Epithelial cell of proximal tubule (primary cell): ENCODE data around the gene ATRAID. TPM values are rescaled to one million over a fixed set of nuclear protein-coding genes. Genes with fewer than 3 reads are reported as not detected.
A peak's percentile ranks its signal among the peaks of the same experiment; 100 is the strongest.

ENCODE experiments used
- DNase-seq: peaks from one replicate; pipeline ENCODE4 v3.0.0-alpha.2; 2011; ENCODE audit warnings: low read depth
- H3K4me3 ChIP-seq: 2 replicates; pipeline ENCODE4 v1.5.1; 2011; ENCODE audit warnings: low read depth, mild to moderate bottlenecking, low read length
- total RNA-seq: library from RNA; depleted of rRNA; stranded (reverse); fragments of >200 nt; gene quantifications from 2 replicates; pipeline ENCODE4 v1.2.3, GENCODE V29; 2015
- TF ChIP-seq, protein P1 (sequence below): conservative IDR thresholded peaks from 2 replicates; pipeline ENCODE4 v1.5.1; 2012; ENCODE audit warnings: low read depth, mild to moderate bottlenecking, low read length

The ATRAID gene, protein sequence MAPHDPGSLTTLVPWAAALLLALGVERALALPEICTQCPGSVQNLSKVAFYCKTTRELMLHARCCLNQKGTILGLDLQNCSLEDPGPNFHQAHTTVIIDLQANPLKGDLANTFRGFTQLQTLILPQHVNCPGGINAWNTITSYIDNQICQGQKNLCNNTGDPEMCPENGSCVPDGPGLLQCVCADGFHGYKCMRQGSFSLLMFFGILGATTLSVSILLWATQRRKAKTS
- total RNA-seq = 90.3 and 143 TPM in 2 replicates

DNA sequence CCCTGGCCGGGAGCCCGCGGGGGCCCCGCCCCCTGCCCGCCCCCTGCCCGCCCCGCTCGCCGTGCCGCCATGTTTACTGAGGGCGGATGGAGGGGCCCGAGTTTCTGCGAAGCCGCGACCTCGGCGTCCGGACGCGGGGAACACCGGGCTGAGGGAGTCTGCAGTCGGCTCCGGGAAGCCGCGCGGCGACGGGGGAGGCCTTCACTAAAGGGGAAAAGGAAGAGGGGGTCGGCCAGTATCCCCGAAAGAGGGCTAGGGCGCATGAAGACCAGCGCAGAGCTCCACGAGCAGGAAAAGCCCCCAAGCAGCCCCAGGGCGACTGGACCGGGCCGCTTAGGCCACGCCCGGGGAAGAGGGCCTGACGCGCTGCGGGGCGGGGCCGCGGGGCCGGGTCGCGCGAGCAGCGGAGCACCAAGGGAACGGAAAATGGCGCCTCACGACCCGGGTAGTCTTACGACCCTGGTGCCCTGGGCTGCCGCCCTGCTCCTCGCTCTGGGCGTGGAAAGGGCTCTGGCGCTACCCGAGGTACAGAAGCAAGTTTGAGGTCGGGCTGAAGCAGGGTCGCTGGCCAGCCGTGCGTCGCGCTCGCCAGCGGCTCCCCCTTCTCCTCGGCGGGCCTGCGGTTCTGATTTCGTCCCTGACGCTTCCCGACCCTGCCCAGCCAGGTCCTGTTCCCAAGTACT lies at the start of gene ATRAID, which contains the start of gene SLC5A6:
Gene ATRAID, plus strand, starts transcription at position 99 of the 683 bp plus-strand sequence. Its CDS starts 328 bp downstream, at position 427.
Gene SLC5A6, minus strand, starts transcription at position 326 of the 683 bp plus-strand sequence. CDS start 4,618 bp downstream, outside the sequence.
- TF ChIP-seq, protein P1, sequence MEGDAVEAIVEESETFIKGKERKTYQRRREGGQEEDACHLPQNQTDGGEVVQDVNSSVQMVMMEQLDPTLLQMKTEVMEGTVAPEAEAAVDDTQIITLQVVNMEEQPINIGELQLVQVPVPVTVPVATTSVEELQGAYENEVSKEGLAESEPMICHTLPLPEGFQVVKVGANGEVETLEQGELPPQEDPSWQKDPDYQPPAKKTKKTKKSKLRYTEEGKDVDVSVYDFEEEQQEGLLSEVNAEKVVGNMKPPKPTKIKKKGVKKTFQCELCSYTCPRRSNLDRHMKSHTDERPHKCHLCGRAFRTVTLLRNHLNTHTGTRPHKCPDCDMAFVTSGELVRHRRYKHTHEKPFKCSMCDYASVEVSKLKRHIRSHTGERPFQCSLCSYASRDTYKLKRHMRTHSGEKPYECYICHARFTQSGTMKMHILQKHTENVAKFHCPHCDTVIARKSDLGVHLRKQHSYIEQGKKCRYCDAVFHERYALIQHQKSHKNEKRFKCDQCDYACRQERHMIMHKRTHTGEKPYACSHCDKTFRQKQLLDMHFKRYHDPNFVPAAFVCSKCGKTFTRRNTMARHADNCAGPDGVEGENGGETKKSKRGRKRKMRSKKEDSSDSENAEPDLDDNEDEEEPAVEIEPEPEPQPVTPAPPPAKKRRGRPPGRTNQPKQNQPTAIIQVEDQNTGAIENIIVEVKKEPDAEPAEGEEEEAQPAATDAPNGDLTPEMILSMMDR = no peak
- no peak for DNase-seq
- H3K4me3 ChIP-seq = peak within 1 kb of the TSS; percentile 93

DNA sequence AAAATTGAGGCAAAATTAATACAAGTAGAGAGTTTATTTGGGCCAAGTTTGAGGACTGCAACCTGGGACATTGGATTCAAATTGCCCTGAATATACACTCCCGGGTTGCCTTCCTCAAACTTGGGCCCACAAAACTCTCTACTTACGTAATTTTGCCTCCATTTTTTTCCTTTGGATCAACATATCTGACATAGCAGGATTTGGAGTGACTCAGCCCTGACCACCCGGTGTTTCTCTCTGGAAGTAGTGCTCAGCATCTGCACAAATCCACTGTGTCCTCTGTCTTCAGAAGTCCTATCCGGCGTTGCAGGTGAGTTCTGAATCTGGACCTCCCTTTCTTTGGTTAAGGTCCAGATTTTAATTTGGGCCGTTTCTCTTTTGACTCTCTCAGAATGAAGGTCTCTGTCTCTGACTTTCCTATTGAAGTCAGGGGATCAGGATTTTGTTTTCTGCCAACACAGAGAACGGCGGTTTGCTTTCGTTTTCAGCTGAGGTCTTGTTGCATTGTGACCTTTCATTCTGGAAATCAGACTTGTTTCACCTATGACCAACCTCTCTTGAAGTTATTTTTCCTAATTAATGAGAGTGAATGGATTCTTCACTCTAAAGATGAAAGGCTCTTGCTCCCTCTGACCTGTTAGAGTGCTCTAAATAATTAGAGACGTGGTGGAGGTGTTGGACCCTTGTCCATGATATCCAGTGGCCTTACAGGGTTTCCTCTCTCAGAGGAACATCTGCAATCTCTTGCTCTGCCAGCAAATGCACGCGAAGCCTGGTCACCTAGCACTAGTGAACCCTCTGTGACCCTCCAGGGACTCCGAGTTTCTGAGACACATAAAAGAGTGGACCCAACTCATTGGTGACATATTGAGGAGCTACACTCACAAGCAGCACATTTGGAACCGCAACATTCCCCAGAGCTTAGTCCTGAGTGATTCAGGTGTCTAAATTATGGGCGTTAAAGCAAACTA lies 49.4 kb upstream of the ATRAID start:
- DNase-seq = no peak

DNA sequence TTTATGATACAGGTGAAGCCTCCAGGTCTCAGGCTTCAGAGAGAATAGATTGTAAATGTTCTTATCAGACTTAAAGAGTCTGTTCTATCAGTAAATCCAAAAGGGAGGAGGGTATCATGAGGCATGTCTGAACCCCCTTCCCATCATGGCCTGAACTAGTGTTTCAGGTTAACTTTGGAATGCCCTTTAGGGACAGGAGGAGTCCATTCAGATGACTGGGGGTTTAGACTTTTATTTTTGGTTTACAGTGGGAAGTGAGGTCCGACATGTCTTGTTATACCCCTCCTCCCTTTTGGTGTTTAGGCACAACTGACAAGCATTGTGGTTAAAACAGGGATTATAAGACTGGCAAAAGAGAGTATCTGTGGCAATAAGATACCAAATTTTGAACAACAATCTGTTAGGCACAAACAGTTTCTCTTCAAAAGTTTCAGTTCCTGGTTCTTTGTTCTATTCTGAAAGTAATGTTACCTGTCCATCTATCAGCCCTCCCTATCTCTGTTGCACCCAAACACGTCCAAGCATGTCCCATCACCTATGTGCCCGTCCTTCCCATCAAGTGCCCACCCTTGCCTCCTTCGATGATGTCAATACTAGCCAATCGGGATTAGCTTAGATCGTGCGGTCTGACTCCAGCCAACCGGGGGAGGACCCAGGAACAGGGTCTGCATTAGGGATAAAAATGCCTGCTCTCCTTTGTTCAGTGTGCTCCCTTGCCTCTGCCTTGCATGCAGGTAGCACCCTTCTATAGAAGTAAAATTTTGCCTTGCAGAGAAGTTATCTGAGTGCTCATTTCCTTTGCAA lies 46.7 kb upstream of the ATRAID start:
- no peak overlapping the region for H3K4me3 ChIP-seq
- TF ChIP-seq, protein P1 = no peak
- DNase-seq = no peak

More for the DNA sequence above, 49.4 kb upstream of the ATRAID start:
- no peak overlapping the region for H3K4me3 ChIP-seq
- TF ChIP-seq, protein P1 = no peak

DNA sequence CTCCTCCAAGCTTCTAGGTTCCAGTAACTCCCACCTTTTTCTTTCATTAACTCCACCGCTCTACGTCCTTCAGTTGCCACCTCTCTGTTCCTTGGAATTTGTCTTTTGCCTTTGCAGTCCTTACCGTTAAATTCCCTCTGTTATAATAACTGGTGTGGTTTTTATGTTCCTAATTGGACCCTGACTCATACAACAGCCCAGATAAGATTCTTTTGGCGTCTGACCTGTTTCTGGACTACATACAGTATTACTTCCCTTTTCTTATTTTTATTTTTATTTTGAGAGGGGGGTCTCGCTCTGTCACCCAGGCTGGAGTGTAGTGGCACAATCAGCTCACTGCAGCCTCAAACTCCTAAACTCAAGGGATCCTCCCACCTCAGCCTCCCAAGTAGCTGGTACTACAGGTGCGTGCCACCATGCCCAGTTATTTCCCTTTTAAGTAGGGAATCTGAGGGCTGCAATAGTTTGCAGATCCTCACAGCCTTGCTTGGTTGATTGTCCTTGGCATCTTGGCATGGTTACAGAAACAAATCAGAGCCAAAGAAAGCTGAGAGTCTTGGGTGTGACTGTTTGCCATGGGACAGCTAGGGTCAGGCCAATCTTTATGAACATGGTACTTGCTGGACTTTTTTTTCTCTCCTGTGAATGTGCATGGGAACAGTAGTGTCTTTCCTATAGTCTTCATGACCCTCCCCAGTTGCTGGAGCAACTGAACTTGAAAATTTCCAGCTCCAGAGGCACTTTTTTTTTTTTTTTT lies 41.1 kb upstream of the ATRAID start:
- H3K4me3 ChIP-seq = no peak overlapping the region
- TF ChIP-seq, protein P1 = no peak
- no peak for DNase-seq

DNA sequence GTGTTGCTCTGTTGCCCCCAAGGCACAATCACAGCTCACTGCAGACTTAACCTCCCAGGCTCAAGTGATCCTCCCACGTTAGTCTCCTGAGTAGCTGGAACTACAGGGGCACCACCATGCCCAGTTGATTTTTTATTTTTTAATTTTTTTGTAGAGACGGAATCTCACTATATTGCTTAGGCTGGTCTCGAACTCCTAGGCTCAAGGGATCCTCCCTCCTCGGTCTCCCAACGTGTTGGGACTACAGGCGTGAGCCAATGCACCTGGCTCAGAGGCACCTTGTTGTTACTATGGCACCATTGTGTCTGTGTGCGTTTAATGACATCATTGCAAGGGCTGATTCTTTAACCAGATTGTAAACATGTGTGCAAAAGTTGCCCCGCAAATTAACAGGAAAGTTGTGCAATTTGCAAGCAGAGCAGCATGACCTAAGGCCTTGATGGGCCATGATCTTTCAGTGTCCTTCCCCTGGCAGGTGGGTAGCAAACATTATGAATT lies 40.4 kb upstream of the ATRAID start:
- no peak for DNase-seq
- TF ChIP-seq, protein P1 = no peak
- H3K4me3 ChIP-seq = no peak overlapping the region
